Thymus (tissue), 11 donors: ENCODE measurements around the gene ADAMTS1. TPM values are rescaled to one million over a fixed set of nuclear protein-coding genes. Genes with fewer than 3 reads are reported as not detected.

Experiments
- DNase-seq, 9 donors: peaks; one replicate each; pipeline ENCODE4 v3.0.0-alpha.2; 2013; ENCODE audit warnings: low spot score in 9 of 9, low read depth in 6 of 9, missing footprints in 1 of 9
- H3K27ac ChIP-seq, 2 donors: one replicate each; pipeline ENCODE4 v1.5.1; 2013; ENCODE audit warnings: control low read depth in 1 of 2, low read depth in 1 of 2, low read length in 1 of 2, mild to moderate bottlenecking in 1 of 2, moderate library complexity in 1 of 2
- H3K27me3 ChIP-seq, 2 donors: one replicate each; pipeline ENCODE4 v1.5.1; 2013; ENCODE audit warnings: low read length in 1 of 2; ENCODE audit not compliant: control insufficient read depth in 2 of 2, insufficient read depth in 1 of 2
- H3K36me3 ChIP-seq, 2 donors: one replicate each; pipeline ENCODE4 v1.5.1; 2013; ENCODE audit warnings: low read length in 1 of 2, mild to moderate bottlenecking in 1 of 2, moderate library complexity in 1 of 2; ENCODE audit not compliant: control insufficient read depth in 2 of 2, insufficient read depth in 2 of 2
- H3K4me1 ChIP-seq, 2 donors: one replicate each; pipeline ENCODE4 v1.5.1; 2013; ENCODE audit warnings: low read length in 2 of 2; ENCODE audit not compliant: control insufficient read depth in 2 of 2, insufficient read depth in 2 of 2
- H3K4me3 ChIP-seq, 2 donors: one replicate each; pipeline ENCODE4 v1.5.1; 2013; ENCODE audit warnings: low read length in 2 of 2, control low read depth in 1 of 2, mild to moderate bottlenecking in 1 of 2
- H3K9me3 ChIP-seq, 2 donors: one replicate each; pipeline ENCODE4 v1.5.1; 2013; ENCODE audit warnings: low read length in 1 of 2, mild to moderate bottlenecking in 1 of 2; ENCODE audit not compliant: control insufficient read depth in 2 of 2, insufficient read depth in 1 of 2
- WGBS: extraction: QIAGEN DNeasy Blood & Tissue Kit; methylation state at CpG from one replicate; pipeline ENCODE4 v1.1.7; 2013; 5-methylcytosine and 5-hydroxymethylcytosine counted together
- polyA plus RNA-seq: library from polyadenylated mRNA; stranded (reverse); fragments of 200-250 nt; gene quantifications from one replicate; pipeline ENCODE4 v1.2.3, GENCODE V29; 2013
- total RNA-seq: library from RNA; stranded (reverse); fragments of 120-200 nt; gene quantifications from one replicate; pipeline ENCODE4 v1.2.4, GENCODE V29; 2013
- donor health status: healthy.

The ADAMTS1 gene
- total and polyA plus RNA-seq, 2 donors: 2.0 to 18.3 TPM

GRCh38 chr21:26800001-26800400 lies 45.2 kb downstream of the ADAMTS1 start:
- no peak overlapping the region for H3K4me3 ChIP-seq
- H3K27ac ChIP-seq: no peak overlapping the region

DNA sequence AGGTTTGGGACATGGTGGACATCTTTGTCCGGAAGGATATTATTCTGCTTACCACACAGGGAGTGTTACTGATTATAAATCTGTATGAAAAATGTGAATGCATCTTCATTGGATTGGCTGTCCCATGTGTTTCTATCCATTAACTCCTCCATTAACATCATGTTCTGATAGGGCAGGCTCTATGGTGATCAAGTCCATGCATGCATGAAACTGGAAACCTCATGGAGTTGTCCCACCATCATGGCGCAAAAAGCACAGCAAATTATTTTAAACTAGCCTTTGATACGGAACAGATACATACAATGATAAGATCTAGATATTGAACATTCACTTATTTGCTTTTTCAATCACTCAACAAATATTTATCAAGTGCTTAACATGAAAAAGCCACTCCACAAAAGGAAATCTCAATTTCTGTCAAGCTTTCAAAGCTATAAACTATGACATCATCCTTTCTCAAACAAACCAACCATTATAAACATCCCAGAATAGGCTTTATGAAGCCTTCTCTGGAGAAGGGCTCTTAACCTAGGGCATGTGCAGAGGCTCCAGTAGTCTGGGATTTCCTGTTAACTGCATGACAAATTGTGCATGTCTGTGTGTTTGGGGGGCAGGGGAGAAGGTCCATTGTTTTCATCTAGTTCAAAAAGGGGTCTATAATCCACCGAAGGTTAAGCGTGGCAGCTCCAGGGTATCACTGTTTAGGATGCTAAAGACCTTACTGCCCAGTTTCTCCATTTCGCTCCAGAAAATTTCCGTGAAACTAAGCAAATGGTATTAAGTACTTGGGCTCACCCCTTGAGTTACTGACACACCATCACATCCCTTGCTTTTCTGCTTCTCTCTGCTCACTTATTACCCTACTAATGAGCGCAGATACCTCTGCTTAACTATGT lies 46.1 kb downstream of the ADAMTS1 start:
- DNase-seq: no peak
- H3K27ac ChIP-seq: no peak overlapping the region
- no peaks in the 10 kb centered on the region for H3K36me3 ChIP-seq
- H3K4me3 ChIP-seq: no peak overlapping the region
- no peaks in the 10 kb centered on the region for H3K9me3 ChIP-seq
- WGBS: 97% methylated on average over 8 of the region's 8 CpGs
- H3K27me3 ChIP-seq: no peaks in the 10 kb centered on the region
- no peaks in the 10 kb centered on the region for H3K4me1 ChIP-seq

More at GRCh38 chr21:26800001-26800400, 45.2 kb downstream of the ADAMTS1 start:
- DNase-seq: no peak
- H3K36me3 ChIP-seq: no peaks in the 10 kb centered on the region
- H3K27me3 ChIP-seq: no peaks in the 10 kb centered on the region
- no peaks in the 10 kb centered on the region for H3K9me3 ChIP-seq
- 89% methylated on average over 3 of the region's 3 CpGs for WGBS
- H3K4me1 ChIP-seq: no peaks in the 10 kb centered on the region

DNA sequence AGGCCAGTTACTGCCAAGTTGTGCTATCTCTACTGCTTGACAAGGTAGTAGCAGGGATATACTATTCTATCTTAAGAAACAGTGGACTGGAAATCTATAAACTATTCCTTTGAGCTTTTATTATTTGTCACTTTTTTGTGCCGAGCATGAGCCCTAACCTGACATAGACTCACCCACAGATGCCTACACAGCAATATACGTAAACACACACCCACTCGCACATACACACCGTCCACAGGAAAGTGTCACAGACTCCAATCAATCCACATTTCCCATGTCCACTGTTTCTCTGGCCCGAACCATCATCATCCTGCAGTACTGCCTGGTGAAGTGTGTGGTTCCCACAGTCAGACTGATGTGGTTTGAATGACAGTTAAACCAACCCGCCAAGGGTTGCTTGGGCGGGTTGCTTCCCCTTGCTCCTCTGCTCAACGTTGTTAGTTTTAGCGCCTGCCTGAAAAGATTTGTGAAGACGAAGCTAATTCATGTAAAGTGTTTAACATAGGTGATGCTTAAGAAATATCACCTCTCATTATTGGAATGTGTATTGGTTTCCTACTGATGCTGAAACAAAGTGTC lies 47.2 kb downstream of the ADAMTS1 start:
- Histone ChIP-seq H3K4me1 (no peaks in the 10 kb centered on the region), H3K4me3 (no peak overlapping the region), H3K27me3 (no peaks in the 10 kb centered on the region), H3K27ac (no peak overlapping the region), H3K36me3 (no peaks in the 10 kb centered on the region), H3K9me3 (no peaks in the 10 kb centered on the region)
- no peak for DNase-seq
- WGBS: 79% methylated on average over 10 of the region's 10 CpGs

- Histone ChIP-seq H3K4me1 (no peaks in the 10 kb centered on the region), H3K27ac (no peak overlapping the region), H3K36me3 (no peaks in the 10 kb centered on the region), H3K4me3 (no peak overlapping the region), H3K9me3 (no peaks in the 10 kb centered on the region), H3K27me3 (no peaks in the 10 kb centered on the region)
- DNase-seq: no peak
- 64% methylated on average over 6 of the region's 6 CpGs for WGBS
These were observed 49.3 kb downstream of the ADAMTS1 start for GRCh38 chr21:26795866-26796329.

GRCh38 chr21:26795412-26795805 lies 49.8 kb downstream of the ADAMTS1 start:
- 94% methylated on average over 10 of the region's 10 CpGs for WGBS
- H3K27ac ChIP-seq: no peak overlapping the region
- DNase-seq: no peak
- no peaks in the 10 kb centered on the region for H3K27me3 ChIP-seq
- no peaks in the 10 kb centered on the region for H3K9me3 ChIP-seq
- H3K36me3 ChIP-seq: no peaks in the 10 kb centered on the region
- no peaks in the 10 kb centered on the region for H3K4me1 ChIP-seq
- H3K4me3 ChIP-seq: no peak overlapping the region

DNA sequence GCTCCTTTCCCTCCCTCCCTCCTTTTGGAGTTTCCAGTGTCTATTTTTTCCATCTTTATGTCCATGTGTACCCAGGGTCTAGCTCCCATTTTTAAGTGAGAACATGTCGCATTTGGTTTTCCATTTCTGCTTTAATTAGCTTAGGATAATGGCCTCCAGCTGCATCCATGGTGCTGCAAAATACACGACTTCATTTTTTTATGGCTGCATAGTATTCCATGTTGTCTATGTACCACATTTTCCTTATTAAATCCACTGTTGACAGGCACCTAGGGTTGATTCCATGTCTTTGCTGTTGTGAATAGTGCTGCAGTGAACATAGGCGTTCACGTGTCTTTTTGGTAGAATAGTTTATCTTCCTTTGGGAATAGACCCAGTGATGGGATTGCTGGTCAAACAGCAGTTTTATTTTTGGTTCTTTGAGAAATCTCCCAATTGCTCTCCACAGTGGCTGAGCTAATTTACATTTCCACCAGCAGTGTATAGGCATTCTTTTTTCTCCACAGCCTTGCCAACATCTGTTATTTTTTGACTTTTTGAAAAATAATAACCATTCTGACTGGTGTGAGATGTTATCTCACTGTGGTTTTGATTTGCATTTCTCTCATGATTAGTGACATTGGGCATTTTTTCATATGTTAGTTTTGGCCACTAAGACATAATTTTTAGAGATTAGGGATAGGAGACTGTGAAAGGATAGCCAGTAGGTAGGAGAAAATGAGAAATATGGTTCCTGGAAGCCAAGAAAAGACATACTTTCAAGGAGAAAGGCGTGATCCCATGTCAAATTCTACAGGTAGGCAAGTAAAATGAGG lies 50.4 kb downstream of the ADAMTS1 start:
- DNase-seq: no peak

GRCh38 chr21:26790296-26790695 lies 54.9 kb downstream of the ADAMTS1 start:
- H3K9me3 ChIP-seq: no peaks in the 10 kb centered on the region
- H3K27me3 ChIP-seq: no peaks in the 10 kb centered on the region
- H3K4me1 ChIP-seq: no peaks in the 10 kb centered on the region
- no peak overlapping the region for H3K27ac ChIP-seq
- no peaks in the 10 kb centered on the region for H3K36me3 ChIP-seq
- no peak for DNase-seq
- no peak overlapping the region for H3K4me3 ChIP-seq

More for the DNA sequence above, 50.4 kb downstream of the ADAMTS1 start:
- Histone ChIP-seq H3K9me3 (no peaks in the 10 kb centered on the region), H3K4me3 (no peak overlapping the region), H3K36me3 (no peaks in the 10 kb centered on the region), H3K27ac (no peak overlapping the region), H3K27me3 (no peaks in the 10 kb centered on the region), H3K4me1 (no peaks in the 10 kb centered on the region)
- 95% methylated on average over 5 of the region's 5 CpGs for WGBS

DNA sequence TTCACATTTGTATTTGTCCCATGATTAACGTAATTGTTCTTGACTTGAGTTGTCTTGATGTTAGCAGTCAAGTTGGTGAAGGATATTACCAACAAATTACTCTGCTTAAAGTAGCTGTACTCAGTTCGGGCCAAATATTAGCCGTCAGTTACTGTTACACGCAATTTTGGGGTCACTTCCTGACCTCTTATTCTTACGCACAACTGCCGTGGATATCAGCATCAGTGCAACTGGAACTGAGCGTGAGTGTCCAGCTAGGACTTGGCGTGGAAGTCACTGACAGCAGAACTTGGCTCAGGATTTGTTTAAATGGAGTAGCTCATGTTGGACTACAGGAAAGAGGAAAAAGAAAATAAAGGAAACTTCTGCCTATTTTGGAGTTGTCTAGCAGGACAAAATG lies 56.4 kb downstream of the ADAMTS1 start:
- Histone ChIP-seq H3K36me3 (no peaks in the 10 kb centered on the region), H3K4me1 (no peaks in the 10 kb centered on the region), H3K4me3 (no peak overlapping the region), H3K27ac (no peak overlapping the region), H3K27me3 (no peaks in the 10 kb centered on the region), H3K9me3 (no peaks in the 10 kb centered on the region)
- WGBS: 98% methylated on average over 8 of the region's 8 CpGs
- DNase-seq: no peak
